ENCODE results near the gene ACTL8. TPM values are rescaled to one million over a fixed set of nuclear protein-coding genes. Genes with fewer than 3 reads are reported as not detected.

ACTL8 gene
- total RNA-seq, 1 experiment from 2014 or later, result not detected

DNA sequence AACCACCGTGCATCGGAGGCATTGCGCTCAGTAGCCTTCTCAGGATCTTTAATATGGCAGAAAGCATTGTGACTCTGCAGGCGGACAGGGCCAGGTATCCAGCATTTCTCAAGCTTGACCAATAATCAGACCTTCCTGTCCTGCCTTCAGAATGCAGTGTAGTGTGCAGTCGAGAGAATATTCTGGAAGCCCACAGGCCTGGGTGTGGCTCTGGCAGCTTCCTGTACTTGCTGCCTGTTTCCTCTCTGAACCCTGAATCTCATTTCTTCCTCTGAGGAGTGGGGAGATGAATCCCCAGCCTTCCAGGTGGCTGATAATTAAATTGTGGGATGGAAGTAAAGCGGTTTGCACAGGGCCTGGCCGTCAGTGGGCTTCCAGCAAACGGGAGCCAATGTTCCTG, 42.3 kb downstream of the ACTL8 start:
- Histone ChIP-seq H3K4me3 (ENCODE audit: low read depth in 2 of 2, low read length in 2 of 2) (no peak overlapping the region), H3K9me3 (ENCODE audit: control insufficient read depth, insufficient read depth, low read depth, low read length) (no peaks in the 10 kb centered on the region), H3K27ac (ENCODE audit: low read length) (no peak overlapping the region), H3K27me3 (ENCODE audit: control insufficient read depth, insufficient read depth, low read length) (peaks cover 21% of the 10 kb centered on the region), H3K36me3 (ENCODE audit: control insufficient read depth, insufficient read depth, low read length) (no peaks in the 10 kb centered on the region), H3K4me1 (ENCODE audit: control insufficient read depth, insufficient read depth, low read length) (no peaks in the 10 kb centered on the region)
- in situ Hi-C loops (cut with HindIII; ENCODE audit: low pct_unique_long_range_greater_than_20kb, low sequenced_read_pairs) (no loop called here), intact Hi-C loops (cut with micrococcal nuclease; ENCODE audit: unreplicated experiment) (no loop called here)
- POLR2A ChIA-PET, result no interaction called here
- BruUV-seq (replicated peaks), result no TSS peak
- TF ChIP-seq SIN3A (IDR thresholded peaks at IDR 0.05; ENCODE audit: borderline replicate concordance, insufficient read depth, low read depth, low read length) (no peak), REST (IDR thresholded peaks at IDR 0.05; ENCODE audit: insufficient read depth in 1 of 2, low read depth in 2 of 2, low read length in 1 of 2) (no peak), TCF7L2 (IDR thresholded peaks at IDR 0.05; ENCODE audit: low read depth, low read length) (no peak), CTCF (IDR thresholded peaks at IDR 0.05) (no peak), POLR2AphosphoS5 (IDR thresholded peaks at IDR 0.05; ENCODE audit: low read depth, low read length) (no peak)
- DNase-seq (ENCODE audit: low read depth, low spot score) (no peak), ATAC-seq (no peak)
- CTCF ChIA-PET, result no interaction called here

- Histone ChIP-seq H3K4me1 (ENCODE audit: control insufficient read depth, insufficient read depth, low read length) (no peaks in the 10 kb centered on the region), H3K27ac (ENCODE audit: low read length) (no peak overlapping the region), H3K4me3 (ENCODE audit: low read depth in 2 of 2, low read length in 2 of 2) (no peak overlapping the region), H3K36me3 (ENCODE audit: control insufficient read depth, insufficient read depth, low read length) (no peaks in the 10 kb centered on the region), H3K9me3 (ENCODE audit: control insufficient read depth, insufficient read depth, low read depth, low read length) (no peaks in the 10 kb centered on the region), H3K27me3 (ENCODE audit: control insufficient read depth, insufficient read depth, low read length) (peaks cover 21% of the 10 kb centered on the region)
- ATAC-seq (no peak), DNase-seq (ENCODE audit: low read depth, low spot score) (no peak)
- in situ Hi-C loops (cut with HindIII; ENCODE audit: low pct_unique_long_range_greater_than_20kb, low sequenced_read_pairs) (no loop called here), intact Hi-C loops (cut with micrococcal nuclease; ENCODE audit: unreplicated experiment) (no loop called here)
- no TSS peak for BruUV-seq (replicated peaks)
- ChIA-PET CTCF (no interaction called here), POLR2A (no interaction called here)
- TF ChIP-seq TCF7L2 (IDR thresholded peaks at IDR 0.05; ENCODE audit: low read depth, low read length), result no peak
- TF ChIP-seq REST (IDR thresholded peaks at IDR 0.05; ENCODE audit: insufficient read depth in 1 of 2, low read depth in 2 of 2, low read length in 1 of 2), result no peak
- no peak for TF ChIP-seq CTCF (IDR thresholded peaks at IDR 0.05)
- no peak for TF ChIP-seq POLR2AphosphoS5 (IDR thresholded peaks at IDR 0.05; ENCODE audit: low read depth, low read length)
- TF ChIP-seq SIN3A (IDR thresholded peaks at IDR 0.05; ENCODE audit: borderline replicate concordance, insufficient read depth, low read depth, low read length), result no peak
These were observed 42.9 kb downstream of the ACTL8 start for GRCh38 chr1:17798011-17798410.

Measured in Panc1 (cell line).